Activated CD4-positive, CD25-positive, alpha-beta regulatory T cell treated with anti-CD3 and anti-CD28 coated beads, Interleukin-2, amount 50 U/mL, for 16 hours (primary cell): ENCODE results near the gene ITPR3.

Experiments used
- DNase-seq: peaks from one replicate; pipeline ENCODE4 v3.0.0-alpha.2; 2020; ENCODE audit warnings: low read depth, low spot score

ITPR3 gene

GRCh38 chr6:33670086-33670660 lies 49.1 kb downstream of the ITPR3 start:
- no peak for DNase-seq

DNA sequence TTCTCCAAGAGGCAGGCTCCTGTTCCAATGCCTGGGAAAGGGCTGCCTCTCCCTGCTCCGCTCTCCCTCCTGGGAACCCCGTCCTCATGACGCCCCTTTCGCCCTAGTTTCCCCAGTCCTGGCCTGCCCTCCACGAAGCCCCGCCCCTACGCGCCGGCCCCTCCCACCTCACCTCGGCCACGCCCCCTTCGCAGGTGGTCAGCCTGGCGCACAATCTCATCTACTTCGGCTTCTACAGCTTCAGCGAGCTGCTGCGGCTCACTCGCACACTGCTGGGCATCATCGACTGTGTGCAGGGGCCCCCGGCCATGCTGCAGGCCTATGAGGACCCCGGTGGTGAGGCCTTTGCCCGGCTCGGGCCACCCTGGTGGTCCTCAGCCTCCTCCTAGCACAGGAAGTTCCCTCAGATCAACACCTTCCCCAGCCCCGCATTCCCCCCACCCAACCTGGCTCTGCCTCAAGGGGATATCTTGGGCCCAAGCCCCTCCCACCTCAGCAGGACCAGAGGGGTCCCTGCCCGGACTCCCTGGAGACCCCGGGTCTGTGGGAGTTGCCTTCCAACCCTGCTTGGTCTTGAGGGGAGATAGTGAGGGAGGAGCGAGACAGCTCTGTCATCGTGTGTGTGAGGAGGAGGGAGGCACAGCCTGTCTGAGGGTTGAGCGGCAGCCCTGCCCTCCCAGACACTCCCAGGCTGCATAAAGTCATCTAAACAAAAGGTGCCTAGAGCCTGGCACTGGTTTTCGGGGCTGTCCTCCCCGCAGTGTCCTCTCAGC lies 50.0 kb downstream of the ITPR3 start:
- no peak for DNase-seq

DNA sequence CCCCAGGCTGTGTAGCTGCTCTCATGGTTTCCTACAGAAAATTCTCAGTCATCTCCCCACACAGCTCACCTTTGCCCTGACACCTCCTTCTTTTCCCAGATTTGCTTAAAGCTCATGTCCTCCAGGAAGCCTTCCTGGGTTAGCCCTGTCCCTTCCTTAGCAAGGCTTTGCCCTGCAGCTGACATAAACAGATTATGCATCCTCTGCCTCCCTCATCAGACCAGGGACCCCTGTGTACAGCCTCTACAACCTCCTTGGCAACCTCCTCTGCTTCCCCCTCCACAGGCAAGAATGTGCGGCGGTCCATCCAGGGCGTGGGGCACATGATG lies 50.6 kb downstream of the ITPR3 start:
- DNase-seq, result no peak

- DNase-seq, result no peak
Observed at GRCh38 chr6:33672808-33673207, 51.7 kb downstream of the ITPR3 start.

GRCh38 chr6:33673851-33674250 lies 52.7 kb downstream of the ITPR3 start:
- DNase-seq, result no peak

DNA sequence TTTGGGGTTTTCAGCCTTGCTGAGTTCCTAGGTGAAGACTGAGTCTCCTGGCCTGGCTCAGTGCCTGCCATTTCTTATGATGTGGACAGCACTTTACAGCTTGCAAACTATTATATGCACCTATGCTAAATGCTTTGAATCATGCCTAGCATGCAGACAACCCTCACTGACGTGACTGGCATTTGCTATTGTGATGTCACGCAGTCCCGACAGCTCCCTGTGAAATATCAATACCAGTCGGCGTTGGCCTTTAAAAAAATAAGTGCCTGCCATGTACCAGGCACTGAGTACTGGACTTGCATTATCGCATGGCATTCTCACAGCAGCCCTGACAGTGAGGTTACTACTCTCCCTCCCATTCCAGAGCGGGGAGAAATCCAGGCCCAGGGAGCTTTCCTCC lies 54.8 kb downstream of the ITPR3 start:
- no peak for DNase-seq

- DNase-seq, result no peak
Observed at GRCh38 chr6:33676416-33677142, 55.5 kb downstream of the ITPR3 start.

- no peak for DNase-seq
Observed at GRCh38 chr6:33677143-33677660, 56.1 kb downstream of the ITPR3 start.

GRCh38 chr6:33677689-33678088 lies 56.6 kb downstream of the ITPR3 start:
- no peak for DNase-seq

DNA sequence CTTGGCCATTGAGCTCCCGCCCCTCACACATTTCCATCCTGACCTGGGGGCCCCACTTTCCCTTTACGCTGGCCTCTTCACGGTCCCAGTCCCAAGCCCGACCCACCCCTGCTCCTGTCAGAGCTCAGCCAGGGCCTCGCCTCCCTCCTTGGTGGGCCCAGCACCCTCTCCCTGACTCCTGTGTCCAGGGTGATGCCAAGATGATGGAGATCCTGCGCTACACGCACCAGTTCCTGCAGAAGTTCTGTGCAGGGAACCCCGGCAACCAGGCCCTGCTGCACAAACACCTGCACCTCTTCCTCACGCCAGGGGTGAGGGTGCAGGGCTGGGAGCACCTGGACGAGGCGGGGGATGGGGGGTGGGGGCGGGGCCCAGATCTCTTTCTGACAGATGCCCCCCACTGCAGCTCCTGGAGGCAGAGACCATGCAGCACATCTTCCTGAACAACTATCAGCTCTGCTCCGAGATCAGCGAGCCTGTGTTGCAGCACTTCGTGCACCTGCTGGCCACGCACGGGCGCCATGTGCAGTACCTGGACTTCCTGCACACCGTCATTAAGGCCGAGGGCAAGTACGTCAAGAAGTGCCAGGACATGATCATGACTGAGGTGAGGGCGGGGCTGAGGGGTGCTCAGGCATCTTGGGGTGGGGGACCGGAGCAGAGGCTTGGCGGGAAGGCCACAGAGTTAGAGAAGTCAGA lies 57.3 kb downstream of the ITPR3 start:
- no peak for DNase-seq

GRCh38 chr6:33678932-33679490 lies 57.9 kb downstream of the ITPR3 start:
- no peak for DNase-seq

- DNase-seq, result no peak
Observed at GRCh38 chr6:33679761-33680160, 58.6 kb downstream of the ITPR3 start.

DNA sequence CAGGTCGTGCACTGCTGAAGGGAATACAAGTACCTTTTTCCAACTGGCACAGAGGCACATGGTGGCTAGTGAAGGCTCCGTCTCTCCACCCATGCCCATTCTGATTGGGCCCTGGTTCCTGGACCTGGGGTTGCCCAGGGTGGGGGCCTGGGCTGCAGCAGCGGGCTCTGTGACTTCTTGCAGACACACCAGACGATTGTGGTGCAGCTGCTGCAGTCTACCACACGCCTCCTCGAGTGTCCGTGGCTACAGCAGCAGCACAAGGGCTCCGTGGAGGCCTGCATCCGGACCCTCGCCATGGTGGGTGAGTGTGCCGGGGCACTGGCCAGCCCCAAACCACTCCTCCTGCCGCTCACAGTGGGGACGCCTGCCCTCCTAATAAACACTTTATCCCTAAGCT lies 61.2 kb downstream of the ITPR3 start:
- DNase-seq, result no peak

DNA sequence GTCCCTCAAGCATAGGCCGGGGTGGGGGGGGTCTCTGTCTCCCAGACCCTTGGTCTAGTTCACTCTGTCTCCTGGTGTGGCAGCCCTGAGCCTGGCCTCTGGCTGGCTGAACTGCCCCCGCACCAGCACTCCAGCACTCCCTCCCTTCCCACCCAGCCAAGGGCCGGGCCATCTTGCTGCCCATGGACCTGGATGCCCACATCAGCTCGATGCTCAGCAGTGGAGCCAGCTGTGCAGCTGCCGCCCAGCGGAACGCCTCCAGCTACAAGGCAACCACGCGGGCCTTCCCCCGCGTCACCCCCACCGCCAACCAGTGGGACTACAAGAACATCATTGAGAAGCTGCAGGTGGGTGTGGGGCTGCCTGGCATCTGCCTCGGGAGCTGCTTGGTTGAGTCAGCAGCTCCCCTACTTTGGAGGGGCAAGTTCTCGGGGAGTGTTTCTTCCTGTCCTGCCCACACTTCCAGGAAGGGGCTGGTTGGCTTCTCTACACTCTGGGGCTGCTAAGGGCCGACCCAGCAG lies 62.0 kb downstream of the ITPR3 start:
- no peak for DNase-seq

DNA sequence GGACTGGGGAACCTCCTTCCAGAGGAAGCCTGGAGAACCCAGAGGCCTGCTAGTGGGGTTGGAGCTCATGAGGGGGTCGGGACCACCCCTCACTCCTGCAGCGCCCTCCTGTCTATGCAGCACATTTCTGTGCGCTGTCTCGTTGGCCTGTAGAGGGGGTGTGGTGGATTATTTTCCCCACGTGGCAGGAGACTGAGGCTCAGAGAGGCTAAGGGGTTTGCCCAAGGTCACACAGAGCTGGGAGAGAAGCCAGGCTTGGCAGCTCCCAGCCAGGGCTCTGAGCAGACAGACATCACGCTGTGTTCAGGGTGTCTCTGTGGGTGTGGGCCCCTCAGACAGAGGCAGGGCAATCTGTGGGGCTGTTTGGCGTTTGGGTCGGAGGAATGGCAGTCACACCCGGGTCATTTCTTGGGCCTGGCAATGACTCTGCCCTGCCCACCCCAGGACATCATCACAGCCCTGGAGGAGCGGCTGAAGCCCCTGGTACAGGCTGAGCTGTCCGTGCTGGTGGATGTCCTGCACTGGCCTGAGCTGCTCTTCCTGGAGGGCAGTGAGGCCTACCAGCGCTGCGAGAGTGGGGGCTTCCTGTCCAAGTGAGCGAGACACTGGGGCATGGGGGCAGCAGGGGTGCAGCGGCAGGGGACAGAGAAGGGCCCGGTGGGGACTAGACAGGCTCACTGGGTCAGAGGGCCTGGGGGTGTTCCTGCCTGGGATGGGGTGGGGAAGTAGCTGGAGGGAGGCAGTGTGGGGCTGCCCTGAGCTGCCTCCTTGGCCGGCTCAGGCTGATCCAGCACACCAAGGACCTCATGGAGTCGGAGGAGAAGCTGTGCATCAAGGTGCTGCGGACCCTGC lies 62.7 kb downstream of the ITPR3 start:
- no peak for DNase-seq

DNA sequence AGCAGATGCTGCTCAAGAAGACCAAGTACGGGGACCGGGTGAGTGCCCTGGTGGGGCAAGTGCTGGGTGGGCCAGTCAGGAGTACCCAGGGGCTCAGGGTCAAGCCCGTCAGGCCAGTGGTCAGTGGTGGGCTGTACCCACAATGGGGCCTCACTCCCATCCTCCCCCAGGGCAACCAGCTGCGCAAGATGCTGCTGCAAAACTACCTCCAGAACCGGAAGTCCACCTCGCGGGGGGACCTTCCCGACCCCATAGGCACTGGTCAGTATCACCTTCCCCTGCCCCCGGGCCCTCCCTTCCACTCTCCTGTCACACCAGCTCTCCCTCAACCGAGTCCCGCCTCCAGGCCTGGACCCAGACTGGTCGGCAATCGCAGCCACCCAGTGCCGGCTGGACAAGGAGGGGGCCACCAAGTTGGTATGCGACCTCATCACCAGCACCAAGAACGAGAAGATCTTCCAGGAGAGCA lies 63.3 kb downstream of the ITPR3 start:
- no peak for DNase-seq

- DNase-seq, result no peak
Observed at GRCh38 chr6:33684983-33685382, 63.9 kb downstream of the ITPR3 start.

- DNase-seq, result no peak
Observed at GRCh38 chr6:33685411-33686224, 64.5 kb downstream of the ITPR3 start.

DNA sequence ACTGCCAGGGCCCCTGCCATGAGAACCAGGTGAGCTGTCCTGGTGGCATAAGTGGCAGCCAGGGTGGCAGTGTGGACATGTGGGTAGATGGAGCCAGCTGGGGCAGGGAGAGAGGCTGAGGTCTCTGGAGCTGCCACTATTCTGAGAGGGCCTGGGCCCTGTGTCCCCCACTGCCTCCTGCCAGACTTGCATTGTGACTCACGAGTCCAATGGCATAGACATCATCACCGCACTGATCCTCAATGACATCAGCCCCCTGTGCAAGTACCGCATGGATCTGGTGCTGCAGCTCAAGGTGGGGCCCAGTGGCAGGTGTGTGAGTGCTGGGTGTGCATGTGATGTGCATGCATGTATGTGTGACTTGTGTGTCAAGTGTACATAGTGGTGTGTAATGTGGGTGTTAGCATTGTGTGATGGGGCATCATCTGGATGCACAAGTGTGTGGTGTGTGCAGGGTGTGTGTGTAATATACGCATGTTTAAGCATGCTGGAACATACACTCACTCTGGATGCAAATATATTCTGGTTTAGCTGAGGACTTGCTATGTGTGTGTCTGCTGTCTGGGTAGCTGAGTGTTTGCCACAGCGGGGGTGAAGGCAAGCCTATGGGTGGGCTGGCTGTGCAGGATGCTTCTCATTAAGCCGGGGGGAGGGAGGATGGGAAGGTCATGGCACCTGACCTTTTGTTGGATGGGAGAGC lies 65.3 kb downstream of the ITPR3 start:
- DNase-seq, result no peak
